ENCODE results near the gene SMAD7.

DNA sequence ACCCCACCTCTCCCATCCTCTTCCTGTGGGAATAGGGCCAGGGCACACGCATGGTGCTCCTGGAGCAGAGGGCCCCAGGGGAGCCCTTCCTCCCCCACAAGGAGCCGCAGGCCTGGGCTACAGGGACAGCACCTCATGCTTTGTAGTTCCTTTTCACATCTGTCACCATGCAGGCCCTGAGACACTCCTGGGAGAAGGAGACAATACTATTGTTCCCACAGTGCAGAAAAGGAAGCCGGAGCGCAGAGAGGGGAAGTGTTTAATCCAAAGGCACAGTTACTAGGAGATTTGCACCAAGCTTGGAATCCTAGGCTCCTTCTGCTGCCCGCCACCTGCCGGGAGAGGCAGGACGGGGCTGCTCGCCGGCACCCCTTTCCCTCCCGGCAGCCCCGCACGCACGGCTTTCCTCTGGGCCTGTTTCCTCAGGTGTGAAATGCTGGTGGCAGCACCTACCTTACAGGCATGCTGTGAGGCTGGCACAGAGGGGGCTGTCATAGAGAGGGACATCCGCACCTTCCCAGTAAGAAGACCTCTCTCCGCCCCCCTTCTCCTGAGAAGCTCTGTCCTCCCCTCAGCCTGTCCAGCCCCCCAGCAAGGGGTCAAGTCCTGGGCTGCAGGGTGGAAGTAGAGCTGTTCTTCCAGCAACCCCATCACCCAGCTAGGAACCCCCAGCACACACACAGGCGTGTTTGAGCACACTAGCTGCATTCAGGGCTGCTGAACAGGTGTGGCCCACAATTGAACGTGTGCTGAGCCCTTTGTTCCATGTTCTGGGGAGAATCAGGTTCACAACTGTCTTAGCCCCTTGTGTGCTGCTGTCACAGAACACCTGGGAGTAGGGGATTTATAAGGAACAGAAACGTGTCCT lies 62.6 kb downstream of the SMAD7 start:
- TF ChIP-seq, protein P1, sequence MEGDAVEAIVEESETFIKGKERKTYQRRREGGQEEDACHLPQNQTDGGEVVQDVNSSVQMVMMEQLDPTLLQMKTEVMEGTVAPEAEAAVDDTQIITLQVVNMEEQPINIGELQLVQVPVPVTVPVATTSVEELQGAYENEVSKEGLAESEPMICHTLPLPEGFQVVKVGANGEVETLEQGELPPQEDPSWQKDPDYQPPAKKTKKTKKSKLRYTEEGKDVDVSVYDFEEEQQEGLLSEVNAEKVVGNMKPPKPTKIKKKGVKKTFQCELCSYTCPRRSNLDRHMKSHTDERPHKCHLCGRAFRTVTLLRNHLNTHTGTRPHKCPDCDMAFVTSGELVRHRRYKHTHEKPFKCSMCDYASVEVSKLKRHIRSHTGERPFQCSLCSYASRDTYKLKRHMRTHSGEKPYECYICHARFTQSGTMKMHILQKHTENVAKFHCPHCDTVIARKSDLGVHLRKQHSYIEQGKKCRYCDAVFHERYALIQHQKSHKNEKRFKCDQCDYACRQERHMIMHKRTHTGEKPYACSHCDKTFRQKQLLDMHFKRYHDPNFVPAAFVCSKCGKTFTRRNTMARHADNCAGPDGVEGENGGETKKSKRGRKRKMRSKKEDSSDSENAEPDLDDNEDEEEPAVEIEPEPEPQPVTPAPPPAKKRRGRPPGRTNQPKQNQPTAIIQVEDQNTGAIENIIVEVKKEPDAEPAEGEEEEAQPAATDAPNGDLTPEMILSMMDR (IDR thresholded peaks at IDR 0.05): no peak
- no peak for TF ChIP-seq EP300 (IDR thresholded peaks at IDR 0.05)
- no peak for TF ChIP-seq POLR2A (IDR thresholded peaks at IDR 0.05)

Data from ovary (tissue), 3 donors.